ENCODE results near the gene MCRIP2.

- TF ChIP-seq CTCF (conservative IDR thresholded peaks at IDR 0.05; ENCODE audit: low read depth, low read length): no peak
- TF ChIP-seq EZH2 (IDR thresholded peaks at IDR 0.05; ENCODE audit: borderline replicate concordance, low read depth, low read length, poor library complexity, severe bottlenecking): no peak
Measured at GRCh38 chr16:654034-654433, 12.4 kb downstream of the MCRIP2 start.

Data from A673 (cell line).